Measurements from ENCODE around the gene KANK4.

DNA sequence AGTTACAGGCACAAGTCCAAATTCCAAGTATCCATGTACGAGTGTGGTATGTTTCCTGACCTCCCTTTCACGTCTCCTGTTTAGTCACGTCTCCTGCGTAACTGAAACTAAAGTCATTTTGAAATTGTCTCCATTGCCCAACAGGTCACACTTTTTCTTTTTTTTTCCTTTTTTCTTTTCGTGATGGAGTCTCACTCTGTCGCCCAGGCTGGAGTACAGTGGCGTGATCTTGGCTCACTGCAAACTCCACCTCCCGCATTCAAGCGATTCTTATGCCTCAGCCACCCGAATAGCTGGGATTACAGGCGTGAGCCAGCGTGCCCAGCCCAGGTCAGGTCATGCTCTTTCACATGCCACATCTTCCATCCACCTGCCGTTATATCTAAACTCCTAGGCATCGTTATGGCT is 86.4 kb downstream of the KANK4 start:
- TF ChIP-seq, protein P1, sequence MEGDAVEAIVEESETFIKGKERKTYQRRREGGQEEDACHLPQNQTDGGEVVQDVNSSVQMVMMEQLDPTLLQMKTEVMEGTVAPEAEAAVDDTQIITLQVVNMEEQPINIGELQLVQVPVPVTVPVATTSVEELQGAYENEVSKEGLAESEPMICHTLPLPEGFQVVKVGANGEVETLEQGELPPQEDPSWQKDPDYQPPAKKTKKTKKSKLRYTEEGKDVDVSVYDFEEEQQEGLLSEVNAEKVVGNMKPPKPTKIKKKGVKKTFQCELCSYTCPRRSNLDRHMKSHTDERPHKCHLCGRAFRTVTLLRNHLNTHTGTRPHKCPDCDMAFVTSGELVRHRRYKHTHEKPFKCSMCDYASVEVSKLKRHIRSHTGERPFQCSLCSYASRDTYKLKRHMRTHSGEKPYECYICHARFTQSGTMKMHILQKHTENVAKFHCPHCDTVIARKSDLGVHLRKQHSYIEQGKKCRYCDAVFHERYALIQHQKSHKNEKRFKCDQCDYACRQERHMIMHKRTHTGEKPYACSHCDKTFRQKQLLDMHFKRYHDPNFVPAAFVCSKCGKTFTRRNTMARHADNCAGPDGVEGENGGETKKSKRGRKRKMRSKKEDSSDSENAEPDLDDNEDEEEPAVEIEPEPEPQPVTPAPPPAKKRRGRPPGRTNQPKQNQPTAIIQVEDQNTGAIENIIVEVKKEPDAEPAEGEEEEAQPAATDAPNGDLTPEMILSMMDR (IDR thresholded peaks at IDR 0.05), result no peak
- no peak for TF ChIP-seq POLR2A (IDR thresholded peaks at IDR 0.05)
